ENCODE data around the gene FAM177B. TPM values are rescaled to one million over a fixed set of nuclear protein-coding genes. Genes with fewer than 3 reads are reported as not detected.

Gene FAM177B
- not detected for polyA plus RNA-seq (ENCODE audit: insufficient read length)
- long read RNA-seq, donor 1, result 0 reads
- long read RNA-seq, donor 2, result 0 reads
- long read RNA-seq, donor 3, result 0 reads
- long read RNA-seq, donor 4, result 0 reads
- long read RNA-seq, donor 5, result 0 reads
- long read RNA-seq, donor 6, result 0 reads
- long read RNA-seq, donor 7, result 0 reads
- long read RNA-seq, donor 8, result 0 reads

DNA sequence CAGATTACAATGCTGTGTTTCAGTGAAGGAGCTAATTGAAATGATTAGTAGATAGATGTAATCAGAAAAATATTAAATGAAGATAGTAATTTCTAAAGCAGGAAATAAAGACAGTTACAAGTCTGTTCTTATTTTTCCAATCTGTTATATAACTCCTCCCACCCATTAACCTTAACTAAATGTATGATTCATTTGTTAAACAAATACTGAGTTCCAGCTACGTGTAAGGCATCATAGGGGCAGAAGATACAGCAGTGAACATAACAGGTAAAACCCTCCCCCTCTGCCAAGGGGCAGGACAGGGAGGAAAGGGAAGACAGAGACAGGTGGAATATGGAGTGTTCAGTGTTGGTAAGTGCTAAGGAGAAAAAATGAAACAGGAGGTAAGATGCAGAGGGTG lies at the start of gene FAM177B:
Gene FAM177B (plus strand): TSS at position 231 of the 400 bp plus-strand sequence. CDS start 9,344 bp downstream, outside the sequence.
- no peak for DNase-seq

DNA sequence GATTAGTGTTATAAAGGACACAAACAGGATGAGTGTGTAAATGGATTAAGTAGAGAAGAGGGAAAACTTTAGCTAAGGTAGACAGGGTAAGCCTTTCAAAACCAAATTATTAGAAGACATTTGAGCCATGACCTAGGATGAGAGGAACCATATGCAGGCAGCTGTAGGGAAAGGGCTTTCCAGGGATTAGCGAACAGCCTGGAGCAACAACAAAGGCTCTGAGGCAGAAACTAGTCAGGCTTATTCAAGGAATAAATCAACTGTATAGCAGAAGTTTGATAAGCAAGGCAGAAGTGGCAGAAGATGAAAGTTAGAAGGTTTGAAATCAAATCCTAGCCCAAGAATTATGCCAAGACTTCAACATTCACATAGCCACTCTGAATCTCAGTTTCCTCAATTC lies 46.0 kb upstream of the FAM177B start:
- no peak for DNase-seq

DNA sequence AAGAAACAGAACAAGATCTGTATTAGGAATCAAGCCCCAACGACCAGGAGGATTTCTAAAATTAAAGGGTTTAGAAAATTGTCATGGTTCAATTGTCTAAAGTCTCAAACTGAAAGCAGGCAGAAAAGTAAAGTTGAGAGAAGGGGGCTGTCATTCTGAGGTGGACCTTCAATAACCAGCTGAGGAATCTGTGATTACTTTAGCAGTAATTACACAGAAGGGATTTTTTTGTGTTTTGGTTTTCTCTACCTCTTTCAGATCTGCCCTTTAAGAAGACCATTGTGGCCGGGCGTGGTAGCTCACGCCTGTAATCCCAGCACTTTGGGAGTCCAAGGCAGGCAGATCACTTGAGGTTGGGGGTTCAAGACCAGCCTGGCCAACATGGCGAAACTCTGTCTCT lies 42.1 kb upstream of the FAM177B start:
- no peak for DNase-seq

DNA sequence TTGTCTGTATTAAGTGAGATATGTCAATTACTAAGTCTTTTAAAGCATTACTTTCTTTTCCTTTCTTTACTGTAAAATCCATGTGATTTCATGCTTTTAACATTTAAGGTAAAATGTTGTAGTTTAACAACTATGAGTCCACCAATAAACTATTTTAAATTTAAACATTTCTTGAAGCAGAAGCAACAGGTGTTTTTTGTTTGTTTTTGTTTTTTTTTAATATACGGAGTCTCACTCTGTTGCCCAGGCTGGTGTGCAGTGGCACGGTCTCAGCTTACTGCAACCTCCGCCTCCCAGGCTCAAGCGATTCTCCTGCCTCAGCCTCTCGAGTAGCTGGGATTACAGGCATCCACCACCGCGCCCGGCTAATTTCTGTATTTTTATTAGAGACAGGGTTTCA lies 40.3 kb upstream of the FAM177B start:
- no peak for DNase-seq

DNA sequence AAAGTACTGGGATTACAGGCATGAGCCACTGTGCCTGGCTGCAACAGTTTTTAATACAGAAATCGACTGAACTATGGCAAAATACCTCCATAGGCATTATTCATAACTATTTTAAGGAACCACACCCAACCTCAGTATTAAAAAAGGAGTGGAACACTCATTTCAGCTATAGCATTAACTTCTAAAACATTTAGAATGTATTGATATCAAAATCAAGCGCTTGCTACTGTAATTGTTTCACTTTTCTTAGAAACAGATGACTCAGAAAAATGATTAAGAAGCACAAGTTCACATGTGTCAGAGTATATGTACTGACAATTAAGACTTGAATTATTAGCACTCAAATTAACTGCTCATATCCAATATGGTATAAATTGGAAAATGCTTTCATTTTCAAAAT lies 39.8 kb upstream of the FAM177B start:
- DNase-seq, result no peak

DNA sequence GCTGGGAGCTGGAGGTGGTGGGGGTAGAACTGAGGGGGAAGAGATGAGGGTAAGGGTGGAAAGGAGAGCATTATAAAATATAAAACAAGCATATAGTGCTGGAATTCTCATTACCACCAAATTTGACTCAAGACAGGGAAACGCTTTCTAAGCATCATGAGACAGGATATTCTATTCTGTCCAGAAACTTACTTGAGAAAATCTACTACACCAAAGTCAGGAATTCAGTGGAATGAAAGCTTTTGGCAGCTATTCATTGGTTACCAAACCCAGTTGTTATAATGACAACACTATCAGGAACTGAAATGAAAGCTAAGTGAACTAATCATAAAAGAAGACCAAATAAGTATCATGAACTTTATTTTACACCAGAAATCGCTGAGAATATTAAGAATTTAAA lies 39.2 kb upstream of the FAM177B start:
- no peak for DNase-seq

DNA sequence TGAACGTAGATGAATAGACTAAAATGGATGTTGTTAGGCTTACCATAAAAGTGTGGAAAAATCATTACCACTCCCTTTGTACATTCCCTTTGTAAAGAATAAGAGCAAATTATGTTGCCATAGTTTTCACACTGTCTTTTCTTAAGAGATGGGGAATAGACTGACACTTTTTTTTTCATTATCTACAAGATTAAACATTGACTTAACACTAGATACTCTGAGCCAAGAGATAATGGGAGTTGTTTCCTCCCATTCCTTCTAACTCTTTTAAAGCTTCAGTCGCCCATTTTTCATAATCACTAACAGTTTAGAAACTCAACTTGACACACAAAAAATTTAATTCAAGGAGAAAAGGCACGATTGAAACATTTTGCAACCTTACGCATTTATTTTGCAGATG lies 34.8 kb upstream of the FAM177B start:
- no peak for DNase-seq

DNA sequence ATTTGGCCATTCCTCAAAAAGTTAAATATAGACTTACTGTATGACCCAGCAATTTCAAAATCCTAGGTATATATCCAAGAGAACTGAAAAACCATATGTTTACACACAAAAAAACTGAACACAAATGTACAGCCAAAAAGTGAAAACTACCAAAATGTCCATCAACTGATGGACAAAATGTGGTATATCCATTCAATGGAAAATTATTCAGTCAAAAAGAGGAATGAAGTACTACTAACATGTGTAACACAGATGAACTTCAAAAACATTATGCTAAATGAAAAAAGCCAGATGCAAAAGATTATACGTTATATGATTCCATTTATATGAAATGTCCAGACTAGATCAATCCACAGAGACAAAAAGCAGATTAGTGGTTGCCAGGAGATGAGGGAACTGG lies 32.7 kb upstream of the FAM177B start:
- no peak for DNase-seq

DNA sequence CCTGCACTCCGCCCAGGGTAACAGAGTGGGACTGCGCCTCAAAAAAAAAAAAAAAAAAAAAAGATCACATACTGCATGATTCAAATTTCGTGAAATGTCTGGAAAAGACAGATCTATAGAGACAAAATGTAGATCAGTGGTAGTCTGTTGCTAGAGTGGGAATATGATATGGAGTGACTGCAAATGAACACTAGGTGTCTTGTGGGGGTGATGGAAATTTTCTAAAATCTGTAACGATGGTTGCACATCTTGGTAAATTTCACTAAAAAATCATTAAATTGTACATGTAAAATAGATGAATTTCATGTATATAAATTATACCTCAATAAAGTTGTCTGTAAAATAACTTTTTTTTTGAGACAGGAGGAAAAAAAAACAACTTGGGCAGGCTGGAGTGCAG lies 30.2 kb upstream of the FAM177B start:
- no peak for DNase-seq

DNA sequence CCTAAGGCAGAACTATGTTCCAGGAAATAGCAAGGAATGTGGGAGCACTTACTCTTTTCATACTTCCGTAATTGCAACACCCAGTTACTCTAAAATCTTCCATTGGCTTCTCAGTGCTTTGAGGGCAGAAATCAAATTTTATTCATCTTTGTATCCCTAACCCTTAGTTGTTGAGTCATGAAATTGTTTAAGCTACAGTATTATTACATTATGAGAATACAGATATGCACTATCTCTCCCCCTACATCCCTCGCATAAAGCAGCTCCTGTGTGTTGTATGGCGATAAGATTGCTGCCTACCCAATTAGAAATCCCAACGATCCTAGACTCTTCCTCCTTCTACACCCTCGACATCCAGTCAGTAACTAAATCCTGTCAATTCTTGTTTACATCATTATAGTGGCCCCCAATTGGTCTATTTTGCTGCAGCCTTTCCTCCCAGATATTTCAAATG lies 27.3 kb upstream of the FAM177B start:
- DNase-seq, result no peak

DNA sequence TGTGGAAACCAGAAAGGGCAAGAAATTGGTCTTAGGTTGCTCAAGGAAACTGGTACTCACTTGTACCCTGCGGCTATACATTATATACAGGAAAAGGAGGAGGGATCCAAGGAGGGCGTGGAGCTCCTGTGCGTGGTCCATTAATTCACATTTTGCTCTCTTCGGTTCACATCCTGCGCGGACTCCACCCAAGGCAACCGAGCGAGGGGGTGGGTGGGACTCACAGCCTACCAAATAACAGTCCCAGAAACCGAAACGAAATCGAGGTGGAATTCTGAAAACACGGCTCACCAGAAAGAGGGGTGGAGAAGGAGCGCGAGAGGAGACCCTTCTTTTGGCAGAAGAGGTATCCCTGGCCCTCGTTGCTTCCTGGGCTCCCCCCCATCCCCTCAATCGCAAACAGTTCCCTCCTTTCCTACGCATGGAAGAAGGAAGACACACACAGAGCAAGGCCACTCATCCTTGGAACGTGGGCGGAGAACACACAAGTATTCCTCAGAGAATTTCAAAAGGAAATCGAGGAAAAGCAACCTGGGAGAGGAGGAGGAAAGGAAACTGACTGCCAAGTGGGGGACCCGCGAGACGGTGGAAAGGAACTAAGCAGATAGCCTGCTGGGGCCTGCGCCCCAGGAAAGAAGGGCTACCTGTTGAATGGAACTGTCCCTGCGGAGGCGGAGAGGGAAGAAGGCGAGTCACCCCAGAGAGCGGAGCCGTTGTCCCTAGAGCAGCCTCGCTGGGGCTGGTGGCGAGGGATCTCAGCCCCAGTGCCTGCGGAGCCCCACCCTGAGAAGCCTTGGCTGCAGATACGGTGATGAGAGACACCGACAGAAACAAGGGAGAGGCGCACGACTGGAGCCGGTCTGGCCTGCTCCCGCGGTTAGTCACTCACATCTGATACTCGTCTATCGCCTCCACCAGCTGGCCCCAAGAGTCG lies 25.4 kb upstream of the FAM177B start:
- DNase-seq, result peak; percentile 54

DNA sequence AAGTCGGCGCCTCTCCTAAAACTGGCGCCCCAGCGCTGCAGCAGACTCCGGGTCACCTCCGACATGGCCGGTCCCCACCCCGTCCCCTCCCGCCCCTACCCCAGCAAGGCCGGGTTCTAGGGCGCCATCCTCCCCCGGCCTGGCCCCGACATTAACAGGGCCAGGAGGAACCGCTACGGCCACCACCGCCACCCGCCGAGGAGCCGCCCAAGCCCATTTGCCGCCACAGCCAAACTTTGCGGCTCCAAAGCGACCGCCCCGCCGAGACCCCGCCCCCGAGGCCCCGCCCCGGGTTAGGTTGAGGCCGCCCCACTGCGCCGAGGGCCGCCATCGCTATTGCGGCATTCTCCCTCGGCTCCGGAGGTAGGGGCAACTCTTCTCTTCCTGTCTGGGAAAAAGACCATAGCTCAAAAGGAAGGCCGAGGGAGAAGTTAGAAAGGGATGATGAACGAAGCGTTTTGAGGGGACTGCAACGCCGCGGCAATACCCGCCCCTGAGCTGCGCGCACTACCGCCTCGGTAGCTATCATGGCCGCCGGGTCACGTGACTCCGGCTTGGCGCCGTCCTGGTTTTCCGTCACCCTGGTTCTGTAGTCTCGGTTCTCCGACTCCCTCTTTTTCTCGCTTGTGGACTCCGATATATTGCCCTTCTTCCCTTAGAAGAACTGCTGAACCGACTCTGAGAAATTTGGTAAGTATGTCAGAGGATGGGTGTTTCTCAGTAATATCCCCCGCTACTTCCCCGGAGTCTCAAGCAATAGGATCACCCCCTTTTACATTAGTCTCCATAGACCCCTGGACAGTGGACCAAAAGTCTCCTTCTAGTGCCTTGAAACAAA lies 24.5 kb upstream of the FAM177B start, which contains the start of the genes AIDA and BROX:
Gene AIDA (minus strand): TSS at position 239 of the 838 bp plus-strand sequence. CDS start 174 bp downstream, at position 65.
Gene BROX (plus strand): TSS at position 312 of the 838 bp plus-strand sequence. CDS start 3,136 bp downstream, outside the sequence.
- DNase-seq, result peak; percentile 91

DNA sequence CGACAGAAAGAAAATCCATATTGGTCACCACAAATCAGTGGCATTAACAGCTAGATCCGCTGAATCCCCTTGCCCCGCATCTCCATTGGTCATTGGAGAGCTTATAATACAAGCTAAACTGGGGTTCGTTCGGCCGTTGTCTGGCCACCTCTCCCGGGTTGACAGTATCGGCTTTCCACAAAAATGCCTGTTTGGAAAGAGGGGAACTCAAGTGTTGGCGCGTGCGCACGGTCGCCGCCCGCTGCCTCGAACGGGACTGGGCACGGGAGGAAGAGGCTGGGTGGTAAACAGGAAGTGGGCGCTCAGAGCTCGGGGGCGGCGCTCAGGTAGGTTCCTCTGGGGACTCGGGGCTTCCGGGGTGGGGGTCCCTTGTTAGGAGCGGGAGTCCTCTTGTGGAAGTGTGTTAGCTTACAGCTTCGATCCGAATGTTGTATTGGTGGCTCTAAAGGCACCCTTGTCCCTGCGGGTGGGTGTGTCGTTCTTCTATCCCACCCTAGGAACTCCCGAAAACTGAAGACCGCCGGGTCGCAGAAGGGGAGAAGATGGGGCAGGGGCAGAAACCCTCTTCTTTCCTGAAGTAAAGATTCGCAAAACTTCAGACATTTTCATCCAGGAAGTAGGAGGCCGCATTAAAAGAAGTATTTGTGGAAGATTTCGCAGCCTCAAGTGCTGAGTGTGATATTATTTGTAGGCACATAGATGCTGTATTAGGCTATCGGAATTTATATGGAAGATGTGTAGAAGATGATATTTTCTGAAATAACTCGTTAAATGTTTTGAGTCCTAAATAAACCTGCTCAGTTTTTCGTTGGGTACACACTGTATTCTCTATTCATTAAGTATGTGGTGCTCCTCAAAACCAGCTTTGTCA lies 23.7 kb upstream of the FAM177B start:
- peak; percentile 96 for DNase-seq

DNA sequence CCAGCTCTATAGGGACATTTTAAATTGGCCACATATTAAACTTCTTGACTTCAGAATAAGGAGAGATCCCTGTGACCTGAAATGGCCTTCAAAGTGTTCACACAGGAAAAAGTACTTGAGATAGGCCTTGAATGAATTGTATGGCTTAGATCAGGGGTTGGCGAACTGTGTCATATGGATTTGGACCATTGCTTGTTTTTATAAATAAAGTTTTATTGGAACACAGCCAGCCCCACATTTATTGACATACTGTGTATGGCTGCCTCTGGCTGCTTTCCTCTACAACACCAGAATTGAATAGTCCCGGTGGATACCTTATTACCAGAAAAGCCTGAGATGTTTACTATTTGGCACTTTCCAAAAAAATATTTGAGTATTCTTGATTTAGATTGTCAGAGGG lies 20.6 kb upstream of the FAM177B start:
- DNase-seq, result no peak

DNA sequence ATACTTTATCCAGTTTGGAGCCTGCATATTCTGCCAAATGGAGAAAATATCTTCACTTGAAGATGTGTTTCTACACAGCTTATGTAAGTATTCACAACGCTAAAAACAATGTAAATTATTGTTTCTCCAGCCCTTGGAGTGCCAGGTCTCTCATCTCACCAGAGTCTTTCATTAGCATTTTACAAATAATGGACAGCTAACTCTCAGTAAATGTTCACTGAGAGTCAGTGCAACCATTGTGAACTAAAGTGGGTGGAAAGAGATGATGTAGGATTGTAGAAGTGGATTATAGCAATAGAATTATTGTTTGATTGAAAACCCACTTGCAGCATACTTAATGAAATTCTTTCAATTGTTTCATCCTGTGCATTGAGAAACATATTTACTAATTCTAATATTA lies 8.3 kb upstream of the FAM177B start:
- no peak for DNase-seq

DNA sequence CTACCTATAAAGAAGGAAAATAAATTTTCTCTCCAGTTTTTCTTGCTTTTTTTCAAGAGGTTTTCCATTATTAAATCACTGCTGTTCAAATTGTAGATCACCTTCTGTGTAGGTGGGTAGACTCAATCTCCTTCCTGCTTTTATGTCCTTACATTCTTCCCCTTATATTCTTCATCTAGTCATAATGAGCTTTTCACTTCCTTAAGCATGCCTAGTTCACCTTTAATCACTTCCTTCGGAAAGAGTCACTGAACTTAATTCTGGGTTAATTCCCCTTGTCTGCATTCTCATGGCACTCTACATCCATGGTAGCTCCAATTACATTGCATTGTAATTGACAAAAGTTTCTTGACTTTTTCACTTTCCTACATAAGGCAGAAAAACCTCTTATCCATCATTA lies 6.1 kb upstream of the FAM177B start:
- no peak for DNase-seq

DNA sequence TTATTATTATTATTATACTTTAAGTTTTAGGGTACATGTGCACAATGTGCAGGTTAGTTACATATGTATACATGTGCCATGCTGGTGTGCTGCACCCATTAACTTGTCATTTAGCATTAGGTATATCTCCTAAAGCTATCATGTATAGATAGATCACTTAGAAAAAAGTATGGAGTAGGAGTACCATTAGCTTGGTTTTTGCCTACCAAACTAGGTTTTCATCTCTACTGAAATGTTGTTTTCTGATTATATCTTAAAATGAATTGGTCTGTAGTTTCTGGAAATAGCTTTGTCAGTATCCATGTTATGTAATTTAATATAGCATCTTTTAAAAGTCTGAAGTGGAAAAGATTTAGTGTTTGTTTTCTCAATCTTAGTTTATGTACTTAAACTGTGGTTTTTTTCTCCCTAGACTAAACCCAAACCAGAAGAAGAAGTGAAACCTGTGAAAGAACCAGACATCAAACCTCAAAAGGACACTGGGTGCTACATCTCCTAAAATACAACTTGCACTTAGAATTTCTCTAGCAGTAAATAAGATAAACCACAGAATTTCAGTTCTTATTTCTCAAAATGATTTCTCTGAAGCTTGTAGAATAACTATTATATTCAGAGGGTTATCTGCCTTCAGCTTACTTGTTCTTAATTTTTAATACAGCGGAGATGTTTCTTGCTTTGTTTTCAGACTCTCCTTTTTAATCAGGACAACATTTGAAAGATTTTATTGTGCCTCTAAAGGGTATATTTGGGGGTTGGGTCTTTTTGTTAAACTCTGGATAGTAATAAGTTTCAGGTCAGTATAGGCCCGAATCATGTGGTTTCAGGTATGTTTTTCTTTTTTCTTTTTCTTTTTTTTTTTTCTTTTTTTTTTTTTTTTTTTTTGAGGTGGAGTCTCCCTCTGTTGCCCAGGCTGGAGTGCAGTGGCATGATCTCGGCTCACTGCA lies 4.5 kb upstream of the FAM177B start:
- no peak for DNase-seq

DNA sequence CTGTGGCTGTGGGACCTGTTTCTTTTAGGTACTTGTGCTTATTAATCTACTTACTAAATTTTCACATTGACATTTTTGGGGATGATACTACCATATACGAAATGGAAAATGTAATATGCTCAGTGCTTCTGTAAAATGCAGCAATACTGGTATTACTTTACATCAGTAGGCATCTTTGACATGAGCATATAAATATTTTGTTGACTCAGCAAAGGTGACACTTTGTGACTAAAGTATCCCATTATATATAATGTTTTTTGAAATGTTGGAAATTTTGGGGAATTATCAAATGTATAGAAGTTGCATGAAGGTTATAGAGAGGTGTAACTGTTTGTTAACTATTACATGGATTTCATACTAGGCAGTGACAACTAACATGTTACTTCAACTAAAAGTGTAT lies 2.3 kb upstream of the FAM177B start:
- DNase-seq, result no peak

DNA sequence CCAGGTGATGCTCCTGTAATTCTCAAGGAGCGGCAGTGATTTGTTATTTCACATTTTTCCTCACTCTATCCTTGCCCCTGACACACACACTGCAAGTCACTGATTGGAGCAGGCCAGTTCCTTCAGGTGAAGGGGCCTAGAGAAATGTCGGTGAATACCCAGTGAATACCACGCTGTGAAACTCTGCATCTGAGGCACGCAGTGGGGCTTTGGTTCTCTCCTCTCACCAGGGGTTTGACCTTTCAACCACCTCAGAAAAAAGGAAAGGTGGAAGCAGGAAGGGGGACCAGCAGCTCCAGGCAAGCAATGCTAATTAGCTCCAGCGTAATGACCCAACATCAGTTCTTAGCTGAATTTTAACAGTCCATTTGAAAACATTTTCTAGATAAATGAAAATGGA lies 532 bp upstream of the FAM177B start:
- DNase-seq, result no peak

DNA sequence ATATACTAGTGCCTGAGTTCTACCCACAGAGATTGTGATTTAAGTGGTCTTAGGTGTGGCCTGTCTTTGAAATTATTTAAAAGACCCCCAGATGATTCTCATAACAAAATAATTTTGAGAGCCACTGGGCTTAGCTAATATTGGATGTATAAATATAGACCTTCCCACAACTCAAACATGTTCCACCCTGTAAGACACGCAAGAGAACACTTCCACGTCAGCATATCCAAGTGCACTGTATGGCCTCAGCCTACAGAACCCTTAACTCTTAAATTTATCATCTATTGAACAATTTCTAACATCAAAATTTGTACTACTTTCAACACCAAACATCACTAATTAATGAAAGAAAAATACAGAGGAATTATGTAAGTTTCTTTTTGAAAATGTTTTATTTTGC lies 2.5 kb downstream of the FAM177B start:
- no peak for DNase-seq

All from left kidney (tissue), 8 donors.